ENCODE results near the gene ATG2A.

- TF ChIP-seq POLR2AphosphoS5 (IDR thresholded peaks at IDR 0.05), result peak in 1 of 3 donors; percentile 20
- no peak for TF ChIP-seq CTCF (IDR thresholded peaks at IDR 0.05 in 8 of 11, conservative IDR thresholded peaks at IDR 0.05 in 3 of 11)
Measured at GRCh38 chr11:64866173-64866491, 50.9 kb downstream of the ATG2A start.
